SKM-1 treated with dmso at 0.1 percent for 144 hours (cell line): ENCODE results near the gene MFRP.

Source experiments
- DNase-seq: peaks from one replicate; lab custom pipeline; 2025; ENCODE audit not compliant: unreplicated experiment; lab: John Stamatoyannopoulos, UW

Gene MFRP

DNA sequence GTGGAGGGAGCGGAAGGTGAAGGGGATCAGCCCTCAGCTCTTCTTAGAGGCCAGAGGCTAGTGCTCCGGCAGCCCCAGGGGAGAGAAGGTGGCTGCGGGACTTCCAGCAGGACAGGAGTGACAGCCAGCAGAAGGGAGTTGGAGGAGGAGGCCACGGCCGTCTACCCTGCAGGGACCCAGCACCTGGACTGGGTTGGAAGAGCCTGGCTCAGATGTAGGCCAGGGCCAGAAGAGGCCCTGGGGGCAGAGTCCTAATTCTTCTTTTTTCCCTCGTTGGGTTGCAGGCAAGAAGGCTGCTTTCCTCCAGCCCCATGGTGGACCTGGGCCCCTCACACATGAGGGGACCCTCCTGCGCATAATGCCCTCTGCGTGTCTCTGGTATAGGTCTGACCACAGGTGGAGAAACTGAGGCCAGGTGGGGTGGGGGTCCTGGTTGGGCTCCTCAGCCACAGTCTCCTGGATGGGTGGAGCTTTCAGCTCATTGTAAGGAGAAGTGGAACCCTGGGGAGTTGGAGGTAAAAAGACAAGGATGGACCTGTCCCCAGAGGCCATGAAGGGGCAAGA, 27.3 kb downstream of the MFRP start:
- no peak for DNase-seq

DNA sequence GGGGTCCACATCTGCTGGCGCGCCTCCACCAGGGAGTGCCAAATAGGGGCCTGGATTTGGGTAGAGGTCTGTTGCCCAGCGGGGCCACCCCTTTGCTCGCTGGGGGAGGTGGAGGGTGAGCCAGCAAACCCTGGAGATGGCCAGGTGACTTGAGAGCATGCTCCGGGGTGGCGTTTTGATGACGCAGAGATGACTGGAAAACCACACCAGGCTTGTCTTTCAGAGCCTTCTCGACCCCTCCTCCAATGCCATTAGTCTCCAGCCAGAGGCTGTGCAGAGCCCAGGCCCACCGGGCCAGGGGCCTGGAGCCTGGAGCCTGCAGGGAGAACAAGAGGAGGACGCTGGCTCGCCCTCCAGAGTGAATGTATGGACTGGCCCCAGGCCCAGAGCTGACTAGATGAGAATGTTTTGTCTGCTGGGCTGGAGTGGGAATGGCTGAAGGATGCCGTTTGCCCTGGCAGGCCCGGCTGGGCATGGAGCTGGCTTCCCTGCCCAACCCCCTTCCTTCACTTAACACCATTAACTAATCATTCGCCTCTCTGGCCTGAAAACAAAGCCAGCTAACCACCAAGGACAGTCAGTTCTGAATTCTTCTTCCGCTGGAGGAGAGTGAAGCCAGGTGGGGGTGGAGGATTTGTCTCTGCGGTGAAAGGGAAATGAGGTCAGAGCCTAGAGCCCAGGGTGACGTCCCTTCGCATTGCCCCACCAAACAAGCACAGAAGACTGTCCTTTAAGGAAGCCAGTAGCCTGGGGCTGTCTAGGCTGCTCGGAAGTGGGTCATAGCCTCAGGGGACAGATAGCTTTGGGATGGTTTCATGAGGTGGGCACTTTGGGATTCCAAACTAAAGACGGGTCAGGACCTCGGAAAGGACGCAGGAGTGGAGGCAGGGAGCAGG, 28.0 kb downstream of the MFRP start:
- DNase-seq = no peak

GRCh38 chr11:119317592-119318239, 28.8 kb downstream of the MFRP start:
- DNase-seq = no peak

- DNase-seq = no peak
These were observed 29.5 kb downstream of the MFRP start, which contains the start of gene MCAM for GRCh38 chr11:119316729-119317591. TSS of gene MCAM (minus strand) at chr11:119317130. CDS start at chr11:119317101, 29 bp downstream.

DNA sequence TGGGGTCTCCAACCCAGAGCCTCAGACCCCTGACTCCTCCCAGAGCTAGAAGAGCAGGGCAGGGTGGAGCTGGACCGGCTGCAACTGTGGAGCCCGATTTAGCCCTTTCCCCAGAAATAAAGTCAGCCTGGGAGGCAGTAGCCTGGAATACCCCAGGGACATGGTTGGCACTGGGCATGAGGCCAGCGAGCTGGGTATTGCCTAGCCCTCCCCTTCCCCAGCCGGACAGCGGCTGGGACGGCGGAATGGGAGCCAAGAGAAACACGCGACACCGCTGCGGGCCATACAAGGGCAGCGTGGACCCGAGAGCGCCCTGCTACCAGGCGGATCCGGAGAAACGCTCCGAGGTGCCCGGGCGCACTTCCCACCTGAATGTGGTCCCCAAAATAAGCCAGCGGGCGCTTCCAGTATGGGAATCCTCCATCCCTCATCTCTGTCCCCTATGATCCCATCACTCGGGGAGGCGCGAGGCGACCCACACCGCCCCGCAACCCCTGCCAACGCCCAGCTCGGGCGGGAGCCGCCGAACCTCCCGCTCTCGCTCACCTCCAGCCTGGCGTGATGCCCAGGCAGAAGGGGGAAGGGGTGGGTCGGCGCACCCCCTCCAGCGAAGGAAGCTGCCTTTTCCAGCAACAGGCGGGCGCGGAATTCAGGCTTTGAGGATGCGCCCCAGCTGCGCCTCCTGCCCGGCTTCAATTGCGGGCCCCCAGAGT, 30.3 kb downstream of the MFRP start:
- DNase-seq = no peak

DNA sequence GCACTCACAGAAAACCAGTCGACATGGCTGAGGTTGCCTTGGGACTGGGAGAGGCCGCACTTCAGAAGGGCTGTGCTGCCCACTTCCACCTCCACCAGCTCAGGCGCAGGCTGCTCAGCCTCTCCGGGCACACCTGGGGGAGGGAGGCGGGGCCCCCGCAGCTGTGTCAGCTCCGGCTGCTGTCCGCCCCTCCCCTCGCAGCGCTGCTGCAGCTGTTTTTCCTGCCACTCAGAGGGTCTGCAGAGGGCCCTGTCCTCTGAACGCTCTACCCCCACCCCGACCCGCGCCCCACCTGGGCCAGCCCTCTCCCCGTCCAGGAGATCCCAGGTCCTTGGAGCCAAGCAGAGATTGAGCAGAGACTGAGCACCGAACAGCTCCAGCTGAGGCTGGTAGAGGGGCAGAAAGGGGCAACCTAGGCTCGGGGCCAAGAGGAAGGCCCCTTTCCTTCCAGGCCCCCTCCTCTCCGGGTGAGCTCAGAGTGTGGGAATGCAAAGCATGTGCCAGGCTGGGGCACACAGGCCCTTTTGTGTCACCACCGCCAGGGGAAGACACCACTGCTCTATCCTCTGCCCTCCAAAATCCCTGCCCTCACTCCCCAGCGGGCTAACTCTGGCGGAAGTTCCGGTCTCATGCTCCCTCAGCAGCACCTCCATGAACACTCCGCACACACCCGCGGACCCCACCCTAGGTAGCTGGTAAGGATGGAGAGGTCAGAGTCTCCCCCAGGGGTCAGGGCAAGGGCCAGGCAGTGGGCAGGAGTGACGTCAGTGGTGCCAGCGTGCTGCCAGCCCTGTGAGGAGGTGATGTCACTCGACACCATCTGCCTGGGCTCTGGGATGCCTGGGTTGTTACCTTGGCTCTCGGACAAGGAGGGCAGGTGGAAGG, 31.1 kb downstream of the MFRP start:
- no peak for DNase-seq

- DNase-seq = no peak
These were observed 31.8 kb downstream of the MFRP start for GRCh38 chr11:119314726-119315125.

DNA sequence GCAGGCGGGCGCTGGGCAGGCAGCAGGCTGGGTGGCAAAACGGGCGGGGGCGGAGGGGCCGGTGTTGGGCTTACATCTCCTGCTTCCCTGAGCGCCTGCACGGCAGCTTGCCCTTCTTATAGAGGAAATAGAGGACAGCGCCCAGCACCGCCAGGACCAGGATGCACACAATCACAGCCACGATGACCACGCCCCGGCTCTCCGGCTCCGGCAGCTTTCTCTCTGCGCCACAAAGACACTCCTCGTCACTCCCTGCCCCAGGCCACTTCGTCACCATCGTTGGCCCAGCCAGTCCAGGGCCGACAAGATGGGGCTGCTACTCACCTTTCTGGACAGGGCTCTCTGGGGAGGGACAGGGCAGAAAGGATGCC, 35.8 kb downstream of the MFRP start:
- DNase-seq = no peak

GRCh38 chr11:119309953-119310681, 36.4 kb downstream of the MFRP start:
- no peak for DNase-seq

GRCh38 chr11:119309411-119309810, 37.1 kb downstream of the MFRP start:
- no peak for DNase-seq

- no peak for DNase-seq
These were observed 38.5 kb downstream of the MFRP start for GRCh38 chr11:119307974-119308373.

DNA sequence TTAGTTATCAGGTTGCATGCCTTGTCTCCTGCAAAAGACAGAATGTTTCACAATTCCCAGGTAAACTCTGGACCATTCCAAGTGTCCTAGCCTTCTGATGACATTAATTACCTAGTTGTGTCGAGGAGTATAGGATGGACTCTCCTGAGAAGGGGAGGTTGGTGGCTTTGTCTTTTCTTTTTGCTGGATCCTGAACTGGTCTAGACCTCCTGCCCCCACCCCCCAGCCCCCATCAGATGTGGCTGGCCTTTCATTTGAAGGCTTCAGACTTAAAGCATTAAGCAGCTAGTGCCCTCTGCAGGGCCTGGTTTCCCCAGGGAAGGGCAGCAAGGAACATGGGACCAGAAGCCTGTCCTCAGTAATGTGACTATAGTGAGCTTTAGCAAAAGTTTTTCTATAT, 39.3 kb downstream of the MFRP start:
- DNase-seq = no peak

GRCh38 chr11:119306373-119306890, 40.1 kb downstream of the MFRP start:
- DNase-seq = no peak

- DNase-seq = no peak
These were observed 40.7 kb downstream of the MFRP start for GRCh38 chr11:119305556-119306372.

GRCh38 chr11:119303227-119303718, 43.2 kb downstream of the MFRP start:
- no peak for DNase-seq

DNA sequence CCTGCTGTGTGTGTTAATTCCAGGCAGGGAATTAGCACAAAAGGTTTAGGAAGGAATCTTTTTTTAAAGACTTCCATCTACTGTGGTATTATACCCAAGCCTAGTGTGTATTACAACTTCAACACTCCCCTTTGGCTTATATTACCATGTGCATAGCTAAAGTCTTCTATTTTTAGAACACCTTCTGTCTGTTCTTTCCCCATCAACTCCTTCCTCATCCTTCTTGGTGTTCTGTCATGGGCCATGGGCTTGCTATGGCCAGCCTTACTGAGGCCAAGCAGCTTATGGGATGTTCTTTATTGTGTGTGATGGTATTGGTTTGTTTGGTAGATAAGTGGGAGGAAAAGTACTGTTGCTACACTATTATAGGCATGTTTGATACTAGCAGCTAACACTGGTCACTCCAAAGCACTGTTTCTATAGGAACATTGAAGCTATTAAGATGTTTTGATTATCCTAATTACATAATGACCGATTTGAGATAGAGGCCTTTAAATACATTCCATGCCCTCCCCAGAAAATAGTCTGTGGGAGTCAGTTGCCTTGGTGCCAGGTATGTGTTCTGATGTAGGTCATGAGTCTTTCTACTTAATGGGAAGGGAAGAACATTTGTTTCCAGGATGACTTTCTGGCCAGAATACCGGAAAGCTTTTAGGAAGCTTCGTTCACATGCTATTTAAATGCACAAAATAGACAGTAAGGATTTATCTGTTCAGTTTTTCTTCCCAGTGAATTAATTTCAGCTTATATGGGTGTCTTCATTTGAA, 46.1 kb downstream of the MFRP start:
- DNase-seq = no peak

DNA sequence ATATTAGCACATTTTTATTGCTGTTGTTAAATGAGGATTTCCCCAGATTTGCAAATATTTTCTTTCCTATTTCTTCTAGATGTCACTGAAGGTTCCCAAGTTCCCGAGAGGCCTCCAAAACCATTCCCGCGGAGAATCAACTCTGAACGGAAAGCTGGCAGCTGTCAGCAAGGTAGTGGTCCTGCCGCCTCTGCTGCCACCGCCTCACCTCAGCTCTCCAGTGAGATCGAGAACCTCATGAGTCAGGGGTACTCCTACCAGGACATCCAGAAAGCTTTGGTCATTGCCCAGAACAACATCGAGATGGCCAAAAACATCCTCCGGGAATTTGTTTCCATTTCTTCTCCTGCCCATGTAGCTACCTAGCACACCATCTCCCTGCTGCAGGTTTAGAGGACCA, 47.1 kb downstream of the MFRP start:
- no peak for DNase-seq
